GM04504 (cell line): ENCODE measurements around the gene KIF13A.
"Not testable (repeated sequence)": the region's sequence is repeated elsewhere in the genome, so short reads cannot be mapped to it uniquely, and the experiment has no call there.

Experiments used
- DNase-seq: peaks from one replicate; pipeline ENCODE4 v3.0.0-alpha.2; 2012; ENCODE audit warnings: low read depth

KIF13A gene

DNA sequence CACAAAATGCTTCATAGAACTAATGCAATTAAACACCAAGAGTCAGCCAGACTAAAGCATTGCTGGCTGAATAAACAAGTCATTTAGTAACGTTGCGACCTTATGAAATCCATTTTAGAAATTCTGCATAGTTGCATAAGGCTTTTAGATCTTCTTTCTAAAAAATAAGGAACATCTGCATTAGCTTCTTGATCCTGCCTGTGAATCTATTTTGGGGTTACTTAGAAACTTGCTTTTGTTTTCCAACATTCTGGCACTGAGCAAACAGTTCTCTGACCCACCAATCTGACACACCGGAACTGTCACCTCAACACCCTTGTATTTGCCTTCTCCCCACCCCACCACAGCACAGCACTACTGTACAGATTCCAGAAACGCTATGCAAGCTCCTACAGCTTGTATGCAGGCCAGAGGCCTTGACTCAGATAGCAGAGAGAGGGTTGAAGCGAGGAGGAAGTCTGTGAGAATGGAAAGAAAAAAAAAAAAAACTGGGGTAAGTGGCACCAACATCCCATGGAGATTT lies 55.0 kb downstream of the KIF13A start:
- DNase-seq: peak; percentile 90

DNA sequence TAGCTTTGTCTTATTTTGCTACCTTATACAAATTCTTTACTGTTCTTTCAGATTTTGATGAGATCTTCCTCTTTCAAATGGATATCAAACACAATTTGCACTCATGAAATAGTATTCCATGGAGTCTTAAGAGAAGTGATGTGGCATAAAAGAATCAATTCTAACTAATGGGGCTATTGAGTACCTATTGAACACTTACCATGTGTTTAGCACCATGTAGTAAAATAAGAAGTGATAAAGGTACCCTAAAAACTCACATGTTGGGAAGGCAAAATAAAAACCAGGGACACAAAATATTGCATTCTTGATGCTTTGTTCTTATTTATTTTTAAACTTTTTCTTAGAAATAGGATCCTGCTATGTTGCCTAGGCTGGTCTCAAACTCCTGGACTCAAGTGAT lies 56.2 kb downstream of the KIF13A start:
- no peak for DNase-seq

DNA sequence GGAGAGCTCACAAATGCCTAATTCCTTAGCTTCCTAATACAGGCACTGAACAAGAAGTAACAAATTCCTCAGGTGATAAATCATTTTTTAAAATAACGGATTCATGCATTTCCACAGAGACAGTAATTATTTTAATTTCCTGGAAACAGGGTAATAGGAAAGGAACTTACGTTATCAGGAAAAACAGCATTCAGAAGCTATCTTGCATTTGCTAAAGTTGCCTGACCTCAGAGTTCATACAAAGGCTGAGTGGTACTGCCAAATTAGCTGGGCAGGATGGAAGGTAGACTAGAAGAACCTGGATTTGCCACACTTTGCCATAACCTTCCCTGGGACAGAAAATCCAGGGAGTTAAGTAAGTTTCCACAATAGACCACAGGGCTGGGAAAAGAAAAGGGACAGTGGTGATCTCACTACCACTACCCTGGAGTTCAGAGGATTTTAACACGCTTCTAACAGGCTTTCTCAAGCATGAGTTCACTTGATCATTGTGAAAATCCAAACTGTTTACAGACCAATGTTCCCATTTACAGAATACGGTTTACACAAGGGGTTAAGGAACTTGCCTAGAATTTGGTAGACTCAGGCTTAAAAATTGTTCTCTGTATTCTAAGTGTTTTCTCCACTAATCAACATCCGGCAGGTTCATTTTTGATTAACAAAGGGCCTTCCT lies 57.0 kb downstream of the KIF13A start:
- DNase-seq: no peak

DNA sequence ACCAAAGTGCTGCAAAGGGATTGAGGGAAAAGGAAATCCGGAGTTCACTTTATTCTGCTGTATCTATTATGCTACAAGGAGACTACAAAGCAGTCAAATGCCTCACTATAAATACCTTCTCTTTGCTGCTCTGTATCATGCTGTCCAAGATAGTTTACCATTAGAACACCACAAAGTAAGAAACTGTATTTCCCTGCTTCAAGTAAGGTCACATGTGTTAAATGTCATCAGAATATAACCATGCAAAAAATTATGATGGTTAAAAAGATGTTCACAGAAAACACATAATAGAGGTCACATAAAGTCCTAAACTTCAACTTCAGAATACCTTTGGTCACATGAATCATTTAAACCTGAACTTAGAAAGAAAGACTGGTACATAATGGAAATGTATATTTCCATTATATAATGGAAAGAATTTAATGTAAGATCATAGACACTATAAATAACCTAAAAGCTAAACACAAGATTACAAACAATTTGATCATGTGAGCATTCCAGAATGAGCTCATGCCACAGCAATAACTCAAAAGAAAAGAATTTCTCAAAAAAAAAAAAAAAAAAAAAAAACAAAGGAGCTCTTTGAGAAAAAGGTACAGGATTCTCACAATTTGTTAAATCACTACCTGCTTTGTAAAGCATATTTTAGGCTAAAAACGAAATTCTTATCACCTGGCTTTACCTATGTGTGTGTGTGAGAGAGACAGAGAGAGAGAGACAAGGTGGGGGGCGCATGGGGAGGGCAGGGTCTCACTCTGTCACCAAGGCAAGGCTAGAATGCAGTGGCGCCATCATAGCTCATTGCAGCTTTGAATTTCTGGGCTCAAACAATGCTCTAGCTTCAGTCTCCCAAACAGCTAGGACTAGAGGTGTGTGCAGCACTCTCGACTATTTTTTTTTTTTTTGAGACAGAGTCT lies 58.7 kb downstream of the KIF13A start:
- no peak for DNase-seq

DNA sequence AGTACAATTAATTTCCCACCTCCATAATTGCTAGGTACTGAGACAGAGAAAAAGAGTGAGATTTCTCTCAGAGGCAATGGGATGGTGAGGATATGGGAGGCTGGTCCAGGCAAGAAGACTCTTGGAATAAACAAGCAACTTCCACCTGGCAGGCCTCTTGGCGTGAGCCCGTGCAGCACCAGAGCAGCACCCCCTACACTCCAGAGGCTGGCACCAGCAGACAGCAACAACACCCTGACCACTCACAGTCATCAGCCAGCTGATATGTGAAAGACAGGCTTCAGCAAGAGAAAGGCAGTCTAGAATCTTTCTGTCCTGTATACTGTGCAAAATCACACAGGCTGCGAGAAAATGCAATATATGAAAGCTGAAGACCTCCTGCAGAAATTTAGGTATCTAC lies 59.7 kb downstream of the KIF13A start:
- DNase-seq: no peak

DNA sequence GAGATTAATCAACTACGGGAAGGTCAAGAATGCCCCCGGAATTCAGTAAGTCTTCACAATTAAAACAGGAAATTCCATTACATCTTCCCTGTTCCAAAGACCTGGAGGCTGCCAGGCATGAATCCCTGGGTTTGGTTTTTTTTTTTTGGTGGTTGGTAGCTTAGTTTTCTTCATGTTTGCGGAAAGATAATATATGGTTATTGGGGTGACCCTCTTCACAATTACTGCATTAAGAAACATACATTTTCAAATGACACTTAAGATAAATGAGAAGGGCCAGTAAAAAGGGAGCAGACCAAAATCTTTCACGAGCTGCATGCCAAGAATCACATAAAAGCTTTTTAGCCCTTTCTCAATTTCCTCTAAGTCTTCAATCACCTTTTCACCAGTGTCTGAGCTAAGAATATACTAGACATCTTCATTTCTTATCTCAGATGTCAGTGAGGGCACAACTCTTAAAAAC lies 64.0 kb downstream of the KIF13A start:
- DNase-seq: no peak

DNA sequence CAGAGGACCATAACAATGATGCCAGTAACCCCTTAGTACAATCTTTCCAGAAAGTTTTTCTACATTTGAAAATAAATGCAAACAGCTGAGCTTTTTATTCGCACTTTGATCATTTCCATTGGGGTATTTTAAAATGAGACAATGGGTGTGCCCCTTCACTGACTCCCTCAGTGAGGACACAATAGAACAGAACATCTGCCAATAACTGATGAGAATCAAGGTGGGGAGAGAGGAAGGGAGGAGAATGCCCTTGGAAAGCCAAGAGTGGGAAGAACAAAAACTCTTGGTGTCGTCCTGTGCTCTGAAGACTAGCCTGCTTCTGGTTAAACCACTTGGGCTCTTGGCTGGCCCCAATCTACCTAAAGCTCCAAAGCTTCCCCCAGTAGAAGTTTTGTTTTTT lies 66.0 kb downstream of the KIF13A start:
- DNase-seq: no peak

DNA sequence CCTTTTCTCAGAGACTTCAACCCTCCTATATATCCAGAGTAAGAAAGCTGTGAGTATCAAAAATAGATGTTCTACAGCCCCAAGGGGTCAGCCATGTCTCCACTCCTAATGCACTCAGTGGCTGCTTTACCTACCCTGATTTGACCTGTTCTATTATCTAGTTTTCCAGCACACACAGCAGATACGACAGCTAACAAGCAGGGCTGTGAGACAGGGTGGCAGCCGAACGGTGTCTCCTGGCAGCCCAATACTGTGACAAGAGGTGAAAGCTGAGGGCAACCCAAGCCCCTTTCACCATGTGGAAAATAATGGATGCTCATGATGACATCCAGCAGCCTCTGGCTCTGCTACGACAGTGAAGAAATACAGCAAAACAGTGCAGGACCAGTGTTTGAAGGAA lies 67.9 kb downstream of the KIF13A start:
- no peak for DNase-seq

DNA sequence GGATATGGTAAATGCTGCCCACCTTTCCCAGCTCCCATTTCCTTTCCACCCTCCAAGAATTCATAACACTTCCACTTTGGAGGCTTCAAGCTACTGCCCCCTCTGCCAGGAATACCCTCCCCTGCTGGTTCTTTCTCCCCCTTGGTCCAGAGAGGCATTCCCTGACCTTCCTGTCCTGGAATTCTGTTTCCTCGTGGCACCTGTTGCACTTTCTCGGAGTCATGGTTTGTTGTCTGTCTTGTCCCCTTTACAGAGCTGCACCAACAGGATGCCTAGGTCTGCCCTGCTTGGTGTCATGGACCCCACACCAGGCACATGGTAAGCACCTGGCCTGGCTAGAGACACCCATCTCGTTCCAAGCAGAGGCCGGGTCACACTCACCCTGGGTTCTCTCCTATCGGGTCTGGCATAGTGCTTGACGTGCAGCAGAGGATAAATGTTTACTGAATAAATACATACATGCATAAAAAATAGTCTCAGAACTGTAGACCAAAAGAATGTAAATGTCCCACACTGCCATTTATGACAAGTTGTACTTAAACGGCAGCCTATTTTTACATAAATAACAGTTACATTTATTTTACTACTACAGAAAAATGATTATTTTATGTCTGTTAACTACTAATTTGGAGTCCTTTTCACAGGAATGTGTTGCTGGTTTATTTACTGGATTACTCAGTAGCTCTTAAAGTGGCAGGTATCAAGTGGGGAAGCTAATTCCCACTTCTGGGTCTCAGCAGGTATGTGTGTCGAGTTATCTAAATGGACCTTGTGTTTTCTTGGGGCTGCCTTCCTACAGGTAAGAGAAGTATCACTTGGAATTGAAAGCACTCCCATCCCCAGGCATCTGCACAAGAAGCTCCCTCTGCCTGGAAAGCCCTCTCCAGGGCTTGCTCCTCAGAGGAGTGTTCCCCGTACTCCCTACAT lies 69.3 kb downstream of the KIF13A start:
- no peak for DNase-seq

DNA sequence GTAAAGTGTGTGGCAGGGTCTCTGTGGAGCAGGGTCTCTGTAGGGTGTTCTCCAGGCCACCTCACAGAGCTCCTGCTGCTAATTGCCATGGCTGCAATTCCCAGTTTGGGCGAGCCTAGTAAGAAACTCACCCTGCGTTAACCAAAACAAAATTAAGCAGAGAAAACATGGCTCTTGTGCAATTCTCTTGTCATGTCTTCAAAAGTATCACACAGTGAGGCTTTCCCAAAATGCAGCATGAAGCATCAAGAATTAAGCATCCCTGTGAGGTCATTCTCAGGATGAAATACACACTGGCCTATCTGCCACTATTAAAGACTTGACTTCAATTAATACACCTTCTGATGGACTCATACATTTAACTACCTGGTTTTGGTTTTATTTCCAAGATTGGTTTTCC lies 72.8 kb downstream of the KIF13A start:
- DNase-seq: no peak

DNA sequence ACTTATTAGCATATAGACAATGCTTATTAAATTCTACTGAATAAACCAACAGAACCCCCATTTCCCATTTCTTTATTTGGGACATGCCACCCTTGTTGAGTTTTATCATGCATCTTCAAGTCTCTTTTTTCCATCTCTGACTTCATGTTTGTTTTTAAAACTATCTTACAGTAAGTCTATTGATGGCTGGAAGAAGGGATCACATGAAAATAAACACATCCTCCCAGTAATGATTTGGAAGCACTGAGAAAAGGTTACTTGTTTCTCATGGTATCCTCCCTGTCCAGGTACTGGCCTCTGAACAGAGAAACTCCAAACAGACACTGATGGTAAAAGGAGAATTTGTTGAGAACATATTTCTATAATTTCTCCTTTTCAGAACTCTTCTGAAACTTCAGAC lies 74.9 kb downstream of the KIF13A start:
- no peak for DNase-seq

DNA sequence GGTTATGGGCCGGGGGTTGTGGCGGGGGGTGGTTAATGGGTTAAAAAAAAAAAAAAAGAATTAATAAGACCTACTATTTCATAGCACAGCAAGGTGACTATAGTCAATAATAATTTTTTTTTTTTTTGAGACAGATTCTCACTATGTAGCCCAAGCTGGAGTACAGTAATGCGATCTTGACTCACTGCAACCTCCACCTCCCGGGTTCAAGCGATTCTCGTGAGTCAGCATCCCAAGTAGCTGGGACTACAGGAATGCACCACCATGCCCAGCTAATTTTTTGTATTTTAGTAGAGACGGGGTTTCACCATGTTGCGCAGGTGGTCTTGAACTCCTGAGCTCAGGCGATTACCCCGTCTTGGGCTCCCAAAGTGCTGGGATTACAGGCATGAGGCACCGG lies 75.8 kb downstream of the KIF13A start:
- not testable (repeated sequence) for DNase-seq

DNA sequence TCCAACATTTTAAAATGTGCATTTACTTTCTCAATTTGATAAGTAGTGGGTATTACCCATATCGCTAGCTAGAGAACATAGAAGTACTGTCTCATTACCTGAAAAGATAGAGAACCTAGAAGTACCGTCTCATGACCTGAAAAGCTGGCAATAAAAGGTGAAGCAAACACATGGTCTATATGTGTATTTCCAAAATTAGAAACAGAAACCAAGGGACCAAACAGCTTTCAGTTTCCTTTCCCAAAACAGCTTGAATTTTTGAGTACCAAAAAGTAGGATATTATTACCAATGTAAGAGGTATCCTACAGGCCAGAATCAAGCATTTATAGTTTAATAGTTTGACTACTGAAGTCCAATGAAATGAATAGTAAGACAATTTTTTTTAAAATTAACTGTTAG lies 77.2 kb downstream of the KIF13A start:
- DNase-seq: no peak

DNA sequence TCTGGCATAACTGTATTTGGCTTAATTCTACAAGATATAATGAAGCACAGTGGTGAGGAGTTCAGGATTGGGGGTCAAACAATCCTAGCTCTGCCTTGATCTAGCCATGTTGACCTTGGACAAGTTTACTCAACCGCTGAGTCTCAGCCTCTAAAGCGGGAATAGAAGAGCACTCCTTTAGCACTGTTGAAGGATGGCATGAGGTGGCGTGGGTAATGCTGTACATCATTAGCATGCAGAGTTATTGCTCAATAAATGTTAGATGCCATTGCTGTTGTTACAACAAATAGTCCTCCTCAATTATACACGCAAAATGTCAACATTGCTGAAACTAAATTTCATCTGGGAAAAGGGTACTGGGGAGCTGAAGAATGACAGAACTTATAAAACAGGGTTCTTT lies 78.6 kb downstream of the KIF13A start:
- DNase-seq: no peak

DNA sequence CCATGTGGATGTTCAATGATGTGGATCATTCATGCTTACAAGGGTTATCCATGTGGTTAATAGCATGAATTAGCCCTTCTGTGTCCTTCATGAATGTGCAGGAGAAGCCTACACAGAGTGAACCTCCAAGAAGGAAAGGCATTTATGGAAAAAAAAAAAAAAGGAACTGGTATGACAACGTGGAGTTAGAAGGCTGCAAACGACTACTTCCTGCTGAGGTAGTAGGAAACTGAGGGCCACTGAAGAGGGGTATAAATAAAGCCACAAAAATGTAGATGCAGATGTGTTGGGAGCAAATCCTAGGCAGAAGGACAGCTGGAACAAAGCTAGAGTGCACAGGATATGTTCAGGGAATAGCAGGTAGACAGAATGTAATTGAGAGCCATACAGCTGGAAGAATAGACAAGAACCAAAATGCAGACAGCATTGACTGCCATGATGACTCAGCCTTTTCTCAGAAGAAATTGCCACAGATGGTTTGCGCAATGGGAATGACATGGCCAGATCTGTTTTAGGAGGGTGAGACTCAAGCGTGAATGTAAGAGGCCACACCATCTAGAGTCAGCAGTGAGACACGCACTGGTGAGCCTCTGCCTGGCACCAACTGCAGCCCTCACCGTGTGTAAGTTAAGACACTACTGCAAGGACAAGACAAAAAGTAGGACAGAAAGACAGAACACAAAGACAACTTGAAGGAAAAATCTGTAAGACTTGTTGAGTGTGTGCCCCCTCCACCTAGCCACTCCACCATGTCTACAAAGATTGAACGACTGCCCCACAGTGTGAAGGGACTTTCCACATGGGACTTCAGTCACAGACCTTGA lies 79.8 kb downstream of the KIF13A start:
- DNase-seq: peak; percentile 99

DNA sequence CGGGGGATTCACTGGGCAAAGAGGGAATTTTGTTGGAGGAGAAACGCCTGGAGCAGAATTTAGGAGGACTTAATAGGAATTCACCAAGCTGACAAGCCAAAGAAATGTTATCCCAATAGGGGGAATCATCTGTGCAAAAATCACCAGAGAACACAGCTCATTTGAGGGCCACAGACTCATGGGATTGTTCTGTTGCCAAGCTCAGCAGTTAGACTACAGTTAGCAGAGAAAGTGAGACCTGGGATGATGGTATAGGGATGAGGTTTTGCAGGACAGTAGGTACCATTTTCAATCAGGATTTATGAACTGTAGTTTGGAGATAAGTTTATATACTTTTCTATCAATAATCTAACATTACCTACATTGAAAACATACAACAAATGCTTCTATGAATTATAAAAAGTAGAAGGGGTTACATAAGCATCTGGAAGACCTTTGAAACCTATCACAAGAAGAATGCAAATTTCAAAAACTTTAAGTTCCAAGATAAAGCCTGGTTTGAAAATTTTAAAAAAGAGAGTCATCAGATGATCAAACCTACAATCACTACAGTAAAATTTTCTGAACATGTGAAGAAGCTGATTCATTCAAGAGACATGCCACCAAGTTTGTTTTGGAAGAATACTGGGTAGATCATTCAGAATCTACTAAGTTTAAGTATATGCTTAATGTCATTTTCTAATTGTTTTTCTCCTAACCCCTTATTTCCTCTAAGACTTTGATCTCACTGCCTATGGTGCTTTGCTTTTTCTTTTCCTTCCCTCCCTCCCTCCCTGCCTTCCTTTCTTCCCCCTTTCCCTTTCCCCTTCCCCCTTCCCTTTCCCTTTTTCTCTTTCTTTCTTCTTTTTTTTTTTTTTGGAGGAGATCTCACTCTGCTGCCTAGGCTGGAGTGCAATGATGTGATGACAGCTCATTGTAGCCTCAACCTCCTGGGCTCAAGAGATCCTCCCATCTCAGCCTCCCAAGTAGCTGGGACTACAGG lies 81.5 kb downstream of the KIF13A start:
- DNase-seq: no peak

DNA sequence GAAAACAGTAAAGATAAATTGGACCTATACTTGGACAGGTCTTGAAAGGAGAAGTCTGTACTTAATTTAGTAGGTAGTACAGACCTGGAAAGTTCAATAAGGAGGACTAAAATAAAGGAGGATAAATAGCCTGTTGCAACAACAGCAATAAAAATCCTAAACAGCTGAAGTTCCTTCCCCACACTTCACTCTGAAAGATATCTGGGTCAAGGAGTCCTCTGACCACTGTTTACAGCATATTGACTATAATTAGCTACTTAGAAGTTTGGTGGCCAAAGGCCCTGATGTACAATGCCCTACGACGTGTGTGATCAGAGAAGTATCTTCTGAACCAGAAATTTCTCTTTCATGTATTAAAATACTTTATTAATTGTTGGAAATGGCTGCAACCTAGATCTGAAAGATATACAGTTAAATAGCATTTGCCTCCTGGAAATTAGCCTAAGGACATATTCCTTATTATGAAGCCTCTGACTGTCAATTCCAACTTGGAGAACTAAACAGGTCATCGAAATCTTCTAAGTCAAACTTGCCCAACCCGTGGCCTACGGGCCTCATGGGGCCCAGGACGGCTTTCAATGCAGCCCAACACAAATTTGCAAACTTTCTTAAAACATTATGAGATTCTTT lies 82.8 kb downstream of the KIF13A start:
- no peak for DNase-seq

DNA sequence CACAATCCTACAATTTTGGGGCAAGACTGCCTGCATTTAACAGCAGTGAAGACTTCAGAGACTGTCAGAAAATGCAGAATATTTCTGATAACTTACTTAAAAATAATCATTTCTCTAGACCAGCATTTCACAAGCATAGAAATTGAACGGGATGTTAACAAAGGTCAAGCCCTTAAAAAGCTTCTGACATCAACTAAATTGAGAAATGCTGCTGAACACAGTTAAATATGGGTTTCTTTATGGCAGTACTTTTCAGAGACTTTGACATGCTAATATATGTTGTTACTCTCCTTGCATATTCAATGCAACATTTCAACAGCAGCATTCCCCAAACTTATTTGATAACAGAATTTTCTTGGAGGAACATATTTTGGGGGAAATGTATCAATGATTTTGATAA lies 84.5 kb downstream of the KIF13A start:
- no peak for DNase-seq

DNA sequence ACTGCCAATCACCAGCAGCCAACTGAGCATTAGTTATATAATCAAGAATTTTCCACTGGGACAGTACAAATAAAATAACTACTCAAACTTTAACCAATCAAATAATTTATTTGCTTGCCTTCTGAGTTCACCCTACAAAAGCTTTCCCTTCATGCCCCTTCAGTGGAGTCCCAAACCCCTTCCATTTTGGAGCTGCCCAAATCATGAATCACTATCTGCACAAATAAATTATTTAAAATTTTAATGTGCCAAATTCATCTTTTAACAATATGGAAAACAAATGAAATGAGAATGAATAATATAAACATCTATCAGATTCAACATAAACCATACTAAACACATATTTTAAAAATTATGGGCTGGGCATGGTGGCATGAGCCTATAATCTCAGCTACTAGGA lies 85.9 kb downstream of the KIF13A start:
- DNase-seq: no peak

DNA sequence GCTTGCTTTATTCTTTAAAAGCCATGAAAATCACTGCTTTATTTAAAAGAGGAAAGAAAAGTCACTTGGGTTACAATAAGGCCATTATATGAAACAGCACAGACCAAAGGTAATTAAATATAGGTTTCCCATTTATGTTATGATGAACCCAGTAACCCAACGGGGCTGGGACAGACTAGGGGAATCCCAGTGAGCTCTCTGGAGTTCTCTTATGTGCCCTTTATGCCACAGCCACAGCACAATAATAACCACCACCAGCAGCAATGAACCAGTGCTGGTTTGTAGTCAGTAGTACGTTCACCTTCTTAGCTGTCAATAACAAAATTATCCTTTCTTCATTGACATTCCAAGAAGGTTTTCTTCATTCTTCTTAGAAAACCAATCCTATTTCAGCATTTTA lies 87.4 kb downstream of the KIF13A start:
- no peak for DNase-seq
